Mesothelial cell of epicardium (in vitro differentiated cells): ENCODE data around the gene DEPDC4. TPM values are rescaled to one million over a fixed set of nuclear protein-coding genes. Genes with fewer than 3 reads are reported as not detected.

Source experiments
- DNase-seq, 2 experiments: peaks; one replicate each; pipeline ENCODE4 v3.0.0; 2021; ENCODE audit warnings: low spot score in 2 of 2; ENCODE audit not compliant: unreplicated experiment in 2 of 2
- H3K27ac Mint-ChIP-seq: 2 replicates; pipeline ENCODE4 v1.8.0; 2021; ENCODE audit warnings: mixed read lengths
- H3K27me3 Mint-ChIP-seq: 2 replicates; pipeline ENCODE4 v1.8.0; 2021; ENCODE audit warnings: low read depth, mixed read lengths
- H3K36me3 Mint-ChIP-seq: 2 replicates; pipeline ENCODE4 v1.8.0; 2021; ENCODE audit warnings: mixed read lengths
- H3K4me1 Mint-ChIP-seq: 2 replicates; pipeline ENCODE4 v1.8.0; 2021; ENCODE audit warnings: mixed read lengths
- H3K4me3 Mint-ChIP-seq: 2 replicates; pipeline ENCODE4 v1.8.0; 2021; ENCODE audit warnings: mild to moderate bottlenecking, moderate library complexity, mixed read lengths
- H3K9me3 Mint-ChIP-seq: 2 replicates; pipeline ENCODE4 v1.8.0; 2021; ENCODE audit warnings: mixed read lengths
- CTCF ChIP-seq: fragments of 200-600 bp; sonication (generic); IDR thresholded peaks from one replicate; pipeline ENCODE4 v1.5.0; 2021; ENCODE audit warnings: antibody characterized with exemption; ENCODE audit not compliant: unreplicated experiment
- total RNA-seq: library from RNA; stranded (reverse); gene quantifications from 3 replicates; pipeline ENCODE4 v1.2.1, GENCODE V29; 2021

Gene DEPDC4
- total RNA-seq, 1 donor from 2014 or later = 3.6 TPM

GRCh38 chr12:100279607-100280244 is 12.8 kb upstream of the DEPDC4 start:
- H3K4me1 Mint-ChIP-seq = peaks cover 10% of the 10 kb centered on the region
- H3K4me3 Mint-ChIP-seq = no peak overlapping the region
- peak overlapping the region; percentile 92 for H3K27ac Mint-ChIP-seq
- TF ChIP-seq CTCF = no peak
- no peaks in the 10 kb centered on the region for H3K27me3 Mint-ChIP-seq
- H3K9me3 Mint-ChIP-seq = peaks cover 11% of the 10 kb centered on the region
- H3K36me3 Mint-ChIP-seq = peaks cover 21% of the 10 kb centered on the region
- DNase-seq = no peak

- H3K9me3 Mint-ChIP-seq = peaks cover 11% of the 10 kb centered on the region
- H3K36me3 Mint-ChIP-seq = peaks cover 26% of the 10 kb centered on the region
- no peak for TF ChIP-seq CTCF
- H3K4me1 Mint-ChIP-seq = peaks cover 15% of the 10 kb centered on the region
- peak overlapping the region; percentile 92 for H3K27ac Mint-ChIP-seq
- no peak overlapping the region for H3K4me3 Mint-ChIP-seq
- no peaks in the 10 kb centered on the region for H3K27me3 Mint-ChIP-seq
- DNase-seq = no peak
These were observed 12.3 kb upstream of the DEPDC4 start for GRCh38 chr12:100279159-100279558.

GRCh38 chr12:100274291-100274690 is 7.4 kb upstream of the DEPDC4 start:
- Mint-ChIP-seq H3K4me1 (peaks cover 34% of the 10 kb centered on the region), H3K9me3 (peaks cover 11% of the 10 kb centered on the region), H3K36me3 (peaks cover 17% of the 10 kb centered on the region), H3K27ac (peak overlapping the region; percentile 47), H3K4me3 (no peak overlapping the region), H3K27me3 (no peaks in the 10 kb centered on the region)
- DNase-seq = no peak
- TF ChIP-seq CTCF = no peak

GRCh38 chr12:100273782-100274181 is 6.9 kb upstream of the DEPDC4 start:
- Mint-ChIP-seq H3K4me3 (no peak overlapping the region), H3K36me3 (peaks cover 17% of the 10 kb centered on the region), H3K9me3 (peaks cover 11% of the 10 kb centered on the region), H3K27me3 (no peaks in the 10 kb centered on the region), H3K4me1 (peaks cover 39% of the 10 kb centered on the region), H3K27ac (peak overlapping the region; percentile 14)
- no peak for DNase-seq
- no peak for TF ChIP-seq CTCF

- Mint-ChIP-seq H3K4me1 (peaks cover 38% of the 10 kb centered on the region), H3K9me3 (no peaks in the 10 kb centered on the region), H3K27me3 (no peaks in the 10 kb centered on the region), H3K27ac (peak overlapping the region; percentile 43), H3K36me3 (no peaks in the 10 kb centered on the region), H3K4me3 (peak overlapping the region; percentile 99)
- no peak for TF ChIP-seq CTCF
- DNase-seq = no peak
These were observed 2.1 kb upstream of the DEPDC4 start for GRCh38 chr12:100268835-100269564.
